Measurements from ENCODE around the gene ACADVL. TPM values are rescaled to one million over a fixed set of nuclear protein-coding genes. Genes with fewer than 3 reads are reported as not detected.

Gene ACADVL
- total RNA-seq, 6 experiments from 2014 or later: 378 to 463 (median 405) TPM

GRCh38 chr17:7176107-7176840 lies 43.5 kb upstream of the ACADVL start:
- H3K4me3 Mint-ChIP-seq: no peak overlapping the region
- H3K27ac Mint-ChIP-seq: no peak overlapping the region
- H3K27me3 Mint-ChIP-seq (ENCODE audit: insufficient read depth): peaks cover 17% of the 10 kb centered on the region
- H3K9me3 Mint-ChIP-seq: no peaks in the 10 kb centered on the region
- no peaks in the 10 kb centered on the region for H3K36me3 Mint-ChIP-seq (ENCODE audit: low read depth)
- no peak for TF ChIP-seq CTCF (IDR thresholded peaks at IDR 0.05)
- H3K4me1 Mint-ChIP-seq (ENCODE audit: low read depth): peaks cover 2% of the 10 kb centered on the region; the same call in 1 of the 2 replicates
- no peak for DNase-seq

DNA sequence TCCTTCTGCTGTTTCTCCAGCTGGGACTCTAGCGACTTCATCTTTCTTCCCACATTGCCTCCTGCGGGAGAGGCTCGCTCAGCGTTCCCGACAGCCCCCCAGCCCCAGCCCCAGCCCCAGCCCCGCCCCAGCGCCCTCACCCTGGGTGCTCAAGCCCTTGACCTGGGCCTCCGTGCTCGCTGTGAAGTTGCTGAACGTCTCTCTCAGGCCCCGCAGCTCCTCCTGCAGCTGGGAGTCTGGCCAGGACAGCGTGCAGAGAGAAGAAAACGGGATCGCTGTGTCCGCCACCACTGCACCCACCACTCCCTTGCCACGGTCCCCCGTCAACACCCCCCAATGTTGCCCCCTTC lies 42.9 kb upstream of the ACADVL start:
- no peak for TF ChIP-seq CTCF (IDR thresholded peaks at IDR 0.05)
- no peaks in the 10 kb centered on the region for H3K9me3 Mint-ChIP-seq
- H3K27ac Mint-ChIP-seq: no peak overlapping the region
- no peaks in the 10 kb centered on the region; the same call in 1 of the 2 replicates for H3K4me1 Mint-ChIP-seq (ENCODE audit: low read depth)
- no peak overlapping the region for H3K4me3 Mint-ChIP-seq
- H3K27me3 Mint-ChIP-seq (ENCODE audit: insufficient read depth): peaks cover 17% of the 10 kb centered on the region
- no peaks in the 10 kb centered on the region for H3K36me3 Mint-ChIP-seq (ENCODE audit: low read depth)
- no peak for DNase-seq

DNA sequence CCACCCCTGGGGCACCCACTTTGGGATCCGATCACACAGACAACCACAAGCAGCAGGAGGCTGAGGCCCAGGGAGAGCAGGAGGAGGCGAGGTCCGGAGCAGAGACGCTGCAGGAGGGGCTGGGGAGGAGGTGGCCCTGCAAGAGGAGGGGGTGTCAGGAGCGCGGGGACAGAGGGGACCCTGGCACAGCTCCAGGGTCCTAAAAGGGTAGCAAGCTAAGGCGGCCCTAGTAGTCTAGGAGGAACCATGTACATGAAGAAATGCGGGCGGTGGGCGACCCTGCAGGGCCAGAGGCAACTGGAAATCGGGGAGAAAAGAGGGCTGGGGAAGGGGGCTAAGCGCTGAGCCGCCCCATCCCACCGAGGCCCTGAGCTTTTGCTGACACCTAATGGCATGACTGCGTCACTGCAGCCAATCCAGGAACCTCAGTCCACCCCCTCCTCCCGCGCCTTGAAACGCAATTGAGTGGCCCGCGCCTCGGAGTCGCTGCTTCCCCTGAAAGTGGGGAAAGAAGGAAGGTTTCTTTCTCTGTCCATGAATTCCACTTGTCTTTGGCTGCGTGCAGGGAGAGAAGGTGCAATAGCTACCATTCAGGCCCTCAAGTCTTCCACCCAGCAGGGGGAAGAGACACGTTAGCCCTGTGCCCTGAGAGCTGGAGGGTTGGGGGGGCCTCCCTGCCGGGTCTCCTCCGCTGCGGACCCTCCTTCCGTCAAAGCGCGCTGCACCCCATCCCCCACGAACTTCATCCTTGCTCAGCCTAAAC lies 42.4 kb upstream of the ACADVL start:
- no peaks in the 10 kb centered on the region for H3K9me3 Mint-ChIP-seq
- peak overlapping the region; percentile 56 for H3K27ac Mint-ChIP-seq
- DNase-seq: peak; percentile 42
- no peak overlapping the region for H3K4me3 Mint-ChIP-seq
- no peaks in the 10 kb centered on the region for H3K36me3 Mint-ChIP-seq (ENCODE audit: low read depth)
- peak; percentile 91 for TF ChIP-seq CTCF (IDR thresholded peaks at IDR 0.05)
- peaks cover 17% of the 10 kb centered on the region for H3K27me3 Mint-ChIP-seq (ENCODE audit: insufficient read depth)
- no peaks in the 10 kb centered on the region; the same call in 1 of the 2 replicates for H3K4me1 Mint-ChIP-seq (ENCODE audit: low read depth)

- Mint-ChIP-seq H3K27ac (peak overlapping the region; percentile 56), H3K4me3 (no peak overlapping the region), H3K27me3 (ENCODE audit: insufficient read depth) (peaks cover 17% of the 10 kb centered on the region), H3K9me3 (no peaks in the 10 kb centered on the region), H3K4me1 (ENCODE audit: low read depth) (no peaks in the 10 kb centered on the region; the same call in 1 of the 2 replicates), H3K36me3 (ENCODE audit: low read depth) (no peaks in the 10 kb centered on the region)
- no peak for DNase-seq
- TF ChIP-seq CTCF (IDR thresholded peaks at IDR 0.05): no peak
These were observed 41.7 kb upstream of the ACADVL start for GRCh38 chr17:7177954-7178477.

DNA sequence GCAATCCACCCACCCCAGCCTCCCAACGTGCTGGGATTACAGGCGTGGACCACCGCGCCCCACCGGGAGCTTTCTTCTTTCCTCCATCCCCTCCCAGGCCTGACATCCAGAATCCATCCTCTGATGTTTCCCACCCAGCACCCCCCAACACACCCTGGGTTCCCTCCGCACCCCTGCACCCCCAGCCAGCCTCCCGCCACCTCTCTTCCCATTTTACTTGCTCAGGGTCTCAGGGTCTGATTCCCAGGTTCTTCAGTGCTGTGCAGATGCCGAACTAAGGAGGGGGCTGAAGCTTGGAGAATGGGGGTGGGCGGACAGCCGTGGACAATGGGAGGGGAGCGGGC lies 40.8 kb upstream of the ACADVL start:
- no peak for DNase-seq
- Mint-ChIP-seq H3K4me1 (ENCODE audit: low read depth) (peaks cover 5% of the 10 kb centered on the region; the same call in 1 of the 2 replicates), H3K4me3 (no peak overlapping the region), H3K27me3 (ENCODE audit: insufficient read depth) (peaks cover 17% of the 10 kb centered on the region), H3K27ac (no peak overlapping the region), H3K36me3 (ENCODE audit: low read depth) (no peaks in the 10 kb centered on the region), H3K9me3 (no peaks in the 10 kb centered on the region)
- no peak for TF ChIP-seq CTCF (IDR thresholded peaks at IDR 0.05)

All from HFFc6 (cell line).